Stimulated activated CD4-positive, alpha-beta T cell treated with anti-CD3 and anti-CD28 coated beads, Interleukin-15, amount 100 ng/mL, for 1 hour (primary cell): Measurements from ENCODE around the gene TTC7B.

ENCODE experiments used
- DNase-seq, 2 donors: peaks; one replicate each; pipeline ENCODE4 v3.0.0-alpha.2; 2020; ENCODE audit warnings: low read depth in 1 of 2, low spot score in 1 of 2

TTC7B gene

GRCh38 chr14:90551070-90551704 is 265.0 kb downstream of the TTC7B start:
- no peak for DNase-seq

- DNase-seq: no peak
These were observed 266.2 kb downstream of the TTC7B start for GRCh38 chr14:90549794-90550641.

GRCh38 chr14:90548455-90548854 is 267.8 kb downstream of the TTC7B start:
- DNase-seq: no peak

GRCh38 chr14:90547968-90548367 is 268.3 kb downstream of the TTC7B start:
- no peak for DNase-seq

- no peak for DNase-seq
These were observed 269.0 kb downstream of the TTC7B start for GRCh38 chr14:90547250-90547649.

- no peak for DNase-seq
These were observed 269.5 kb downstream of the TTC7B start for GRCh38 chr14:90546767-90547166.

GRCh38 chr14:90545966-90546751 is 270.1 kb downstream of the TTC7B start:
- no peak for DNase-seq

- no peak for DNase-seq
These were observed 270.8 kb downstream of the TTC7B start for GRCh38 chr14:90545382-90545781.

GRCh38 chr14:90544971-90545370 is 271.3 kb downstream of the TTC7B start:
- no peak for DNase-seq

GRCh38 chr14:90544566-90544965 is 271.7 kb downstream of the TTC7B start:
- no peak for DNase-seq

GRCh38 chr14:90543876-90544275 is 272.4 kb downstream of the TTC7B start:
- no peak for DNase-seq

GRCh38 chr14:90541076-90541634 is 275.1 kb downstream of the TTC7B start:
- no peak for DNase-seq

- no peak for DNase-seq
These were observed 275.8 kb downstream of the TTC7B start for GRCh38 chr14:90540437-90540836.

- no peak for DNase-seq
These were observed 276.2 kb downstream of the TTC7B start for GRCh38 chr14:90539996-90540395.

GRCh38 chr14:90539496-90539775 is 276.8 kb downstream of the TTC7B start:
- no peak for DNase-seq

- DNase-seq: no peak
These were observed 277.3 kb downstream of the TTC7B start for GRCh38 chr14:90538716-90539495.

- no peak for DNase-seq
These were observed 278.1 kb downstream of the TTC7B start for GRCh38 chr14:90538095-90538494.

- no peak for DNase-seq
These were observed 279.6 kb downstream of the TTC7B start for GRCh38 chr14:90536511-90537191.

- DNase-seq: no peak
These were observed 280.1 kb downstream of the TTC7B start for GRCh38 chr14:90536092-90536491.

- DNase-seq: no peak
These were observed 280.6 kb downstream of the TTC7B start for GRCh38 chr14:90535556-90536090.
